GOT3 (cell line): Measurements from ENCODE around the gene MTF1.
"Not testable (repeated sequence)": the region's sequence is repeated elsewhere in the genome, so short reads cannot be mapped to it uniquely, and the experiment has no call there.

Source experiments
- DNase-seq: peaks from one replicate; lab custom pipeline; 2025; ENCODE audit warnings: mixed read lengths; lab: John Stamatoyannopoulos, UW

Gene MTF1

GRCh38 chr1:37792943-37793686, 66.3 kb downstream of the MTF1 start:
- DNase-seq, result no peak

- no peak for DNase-seq
These were observed 76.9 kb downstream of the MTF1 start for GRCh38 chr1:37782491-37782890.

DNA sequence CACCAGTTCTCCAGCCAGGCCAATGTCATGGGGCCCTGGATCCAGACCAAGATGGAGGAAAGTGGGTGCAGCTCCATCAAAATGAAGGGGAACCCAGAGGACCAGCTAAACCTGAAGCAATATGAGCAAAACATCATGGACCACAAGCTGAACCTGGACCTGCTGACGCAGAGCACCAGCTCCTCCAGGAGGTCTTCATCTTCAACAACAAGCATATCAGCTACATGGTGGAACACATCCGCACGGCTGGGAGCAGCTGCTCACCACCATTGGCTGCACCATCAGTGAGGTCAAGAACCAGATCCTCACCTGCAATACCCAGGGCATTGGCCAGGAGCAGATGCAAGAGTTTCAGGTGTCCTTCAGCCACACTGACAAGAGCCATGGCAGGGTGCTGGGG, 80.7 kb downstream of the MTF1 start:
- no peak for DNase-seq

- DNase-seq, result no peak
These were observed 82.4 kb downstream of the MTF1 start for GRCh38 chr1:37776946-37777516.

- not testable (repeated sequence) for DNase-seq
These were observed 88.0 kb downstream of the MTF1 start for GRCh38 chr1:37771440-37771839.

- no peak for DNase-seq
These were observed 91.9 kb downstream of the MTF1 start for GRCh38 chr1:37767488-37767887.

- no peak for DNase-seq
These were observed 93.3 kb downstream of the MTF1 start for GRCh38 chr1:37765916-37766664.

DNA sequence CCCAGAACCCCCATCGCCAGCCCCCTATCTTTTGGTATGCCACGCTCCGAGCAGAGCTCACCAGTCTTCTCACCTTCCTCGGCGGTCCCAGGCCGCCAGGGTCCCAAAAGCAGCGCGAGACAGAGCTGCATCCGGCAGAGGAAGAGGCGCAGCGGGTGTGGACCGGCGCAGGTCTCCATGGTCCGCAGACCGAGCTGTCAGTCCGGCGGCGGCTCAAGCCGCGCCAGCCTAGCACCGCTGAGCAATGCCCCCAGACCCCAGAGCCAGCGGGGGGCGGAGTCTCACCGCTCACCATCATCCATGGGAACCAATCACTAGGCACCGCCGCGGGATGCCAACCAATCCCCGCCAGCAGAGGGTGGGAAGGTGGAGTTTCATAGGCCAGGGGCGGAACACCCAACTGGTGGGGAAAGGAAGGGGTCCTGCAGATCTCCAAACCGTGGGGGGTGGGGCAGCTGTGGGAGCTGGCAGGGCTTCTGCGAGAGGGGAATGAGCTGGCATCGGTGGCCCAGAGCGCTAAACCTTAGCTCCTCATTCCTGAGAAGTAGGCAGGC, 94.4 kb downstream of the MTF1 start, which contains the start of gene EPHA10:
TSS of gene EPHA10 (minus strand) at position 233 of the 554 bp plus-strand sequence. CDS start at position 179, 54 bp downstream.
- DNase-seq, result no peak

GRCh38 chr1:37764414-37764825, 95.0 kb downstream of the MTF1 start:
- no peak for DNase-seq

DNA sequence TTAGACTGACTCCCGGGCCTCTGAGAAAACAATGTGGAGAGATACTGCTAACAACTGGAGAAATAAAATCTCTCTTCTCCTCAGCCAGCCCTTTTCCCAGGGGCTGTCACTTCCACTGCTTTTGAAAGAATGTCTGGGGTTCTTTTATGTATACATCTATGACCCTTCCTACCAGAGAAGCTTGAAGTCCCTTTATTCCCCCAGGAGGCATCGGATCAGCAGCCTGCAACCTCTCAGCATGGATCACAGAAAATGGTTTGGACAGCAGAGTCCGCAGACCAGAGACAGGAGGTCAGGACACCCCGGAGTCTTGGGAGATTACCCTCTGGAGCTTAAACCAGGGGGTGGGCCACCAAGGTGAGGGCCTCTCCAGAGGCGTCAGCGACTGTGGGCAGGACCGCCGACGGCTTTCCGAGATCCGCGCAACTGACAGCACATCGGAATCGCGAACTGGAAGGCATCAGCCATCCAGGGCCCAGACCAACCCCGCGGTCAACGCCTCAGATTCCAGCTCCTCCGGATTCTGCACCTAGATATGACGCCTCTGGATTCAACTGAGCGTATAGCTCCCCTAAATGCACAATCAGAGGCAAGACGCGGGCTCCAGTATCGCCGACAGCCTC, 95.5 kb downstream of the MTF1 start:
- no peak for DNase-seq

DNA sequence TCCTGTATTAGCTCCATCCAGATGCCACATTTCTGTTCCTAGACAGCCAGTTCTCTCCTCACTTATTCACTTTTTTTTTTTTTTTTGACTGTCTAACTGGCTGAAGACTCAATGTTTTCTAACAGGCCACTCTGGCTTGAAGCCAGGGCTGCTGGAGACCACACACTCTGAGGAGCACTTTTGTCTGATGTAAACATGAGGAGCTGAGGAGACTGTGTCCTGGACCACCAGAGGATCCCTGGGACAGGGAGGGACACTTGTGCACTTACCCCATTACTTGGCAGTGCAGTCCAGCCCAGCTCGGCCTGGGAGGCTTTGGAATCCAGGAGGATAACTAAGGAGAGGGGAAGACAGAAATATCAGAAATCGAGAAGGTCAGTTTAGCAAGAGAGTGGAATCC, 96.9 kb downstream of the MTF1 start:
- no peak for DNase-seq

GRCh38 chr1:37761416-37762095, 97.8 kb downstream of the MTF1 start:
- no peak for DNase-seq
